HG03565 (cell line): Measurements from ENCODE around the gene ANKRD44.

Source experiments
- ATAC-seq: cut with Tn5 transposase; IDR thresholded peaks from one replicate; pipeline ENCODE4 v1.9.1; 2021; ENCODE audit warnings: mild to moderate bottlenecking, moderate library complexity; ENCODE audit not compliant: unreplicated experiment

The ANKRD44 gene

DNA sequence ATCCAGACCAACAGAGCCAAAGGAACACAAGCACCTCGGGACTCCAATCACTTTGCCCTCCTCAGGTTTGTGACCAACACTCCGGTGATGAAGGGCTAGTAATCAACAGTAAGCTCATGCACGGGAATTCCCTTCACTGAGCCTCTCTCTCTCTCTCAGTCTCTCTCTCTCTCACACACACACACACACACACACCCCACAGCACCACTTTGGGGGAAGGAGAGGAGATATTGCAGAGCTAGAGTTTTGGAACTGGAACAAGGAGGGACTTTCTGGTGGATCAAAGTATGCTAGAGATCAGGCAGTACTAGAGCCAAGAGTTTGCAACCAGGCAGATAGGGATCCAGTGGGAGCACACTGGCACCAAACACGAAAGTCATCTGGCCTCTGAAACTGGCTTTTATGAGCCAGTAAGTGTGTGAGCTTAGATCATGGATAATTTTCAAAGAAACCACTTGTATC, 98.7 kb downstream of the ANKRD44 start:
- ATAC-seq: no peak

DNA sequence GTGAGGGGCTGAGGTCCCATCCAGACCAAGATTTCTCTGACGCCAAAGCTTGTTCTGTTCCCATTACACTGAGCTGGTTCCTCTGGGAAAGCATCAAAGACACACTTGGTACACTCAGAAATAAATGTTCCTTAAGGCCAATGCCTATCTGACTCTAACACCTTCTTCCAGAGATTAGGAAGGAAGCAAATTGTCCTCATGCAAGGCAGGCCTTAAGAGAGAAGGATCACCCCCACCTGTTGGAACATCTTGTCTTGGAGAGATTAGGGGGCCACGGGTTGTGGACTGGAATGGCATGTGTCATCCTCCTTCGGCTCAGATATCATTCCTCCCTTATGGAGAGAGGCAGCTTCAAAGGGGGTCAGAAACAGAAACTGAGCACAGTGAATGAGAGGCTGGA, 100.2 kb downstream of the ANKRD44 start:
- ATAC-seq: no peak

GRCh38 chr2:197209742-197210408, 100.7 kb downstream of the ANKRD44 start:
- peak; percentile 26 for ATAC-seq

- ATAC-seq: no peak
Measured at GRCh38 chr2:197209246-197209645, 101.3 kb downstream of the ANKRD44 start.

DNA sequence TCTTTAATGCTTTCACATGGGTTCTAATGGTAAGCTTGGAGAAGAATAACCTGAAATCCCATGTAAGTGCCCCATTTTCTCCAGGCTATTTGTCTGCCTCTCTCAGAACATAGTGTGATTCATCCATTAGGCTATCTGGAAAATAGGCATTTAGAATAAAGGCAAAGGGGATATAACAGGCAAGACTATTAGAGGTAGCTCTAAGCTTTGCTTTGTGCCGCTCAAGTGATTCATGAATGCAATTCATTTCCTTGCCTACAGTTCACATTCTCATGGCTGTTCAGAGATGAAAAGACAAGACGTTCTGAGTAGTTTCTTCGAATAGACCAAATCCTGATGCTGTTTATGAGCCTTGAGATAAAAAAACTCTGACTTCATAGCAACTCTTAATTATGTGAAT, 101.7 kb downstream of the ANKRD44 start:
- ATAC-seq: no peak

DNA sequence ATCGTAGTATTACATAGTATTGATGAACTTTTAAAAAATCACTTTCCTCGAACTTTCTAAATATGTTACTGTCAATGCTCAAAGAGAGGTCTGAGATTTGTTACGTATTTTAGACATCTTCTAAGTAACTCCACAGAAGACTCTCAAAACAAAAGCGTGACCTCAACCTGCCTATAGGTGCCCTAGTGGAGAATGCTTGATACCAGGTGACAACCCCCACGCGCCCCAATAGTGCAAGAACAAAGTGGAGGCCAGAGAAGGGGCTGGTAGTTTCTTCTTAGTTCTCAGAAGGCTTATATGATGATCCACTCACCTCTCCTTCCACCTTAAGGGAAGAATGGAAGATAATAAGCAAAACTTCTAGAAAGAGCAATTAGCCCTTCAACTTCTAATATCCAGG, 102.6 kb downstream of the ANKRD44 start:
- no peak for ATAC-seq

- ATAC-seq: no peak
Measured at GRCh38 chr2:197207598-197207997, 103.0 kb downstream of the ANKRD44 start.

DNA sequence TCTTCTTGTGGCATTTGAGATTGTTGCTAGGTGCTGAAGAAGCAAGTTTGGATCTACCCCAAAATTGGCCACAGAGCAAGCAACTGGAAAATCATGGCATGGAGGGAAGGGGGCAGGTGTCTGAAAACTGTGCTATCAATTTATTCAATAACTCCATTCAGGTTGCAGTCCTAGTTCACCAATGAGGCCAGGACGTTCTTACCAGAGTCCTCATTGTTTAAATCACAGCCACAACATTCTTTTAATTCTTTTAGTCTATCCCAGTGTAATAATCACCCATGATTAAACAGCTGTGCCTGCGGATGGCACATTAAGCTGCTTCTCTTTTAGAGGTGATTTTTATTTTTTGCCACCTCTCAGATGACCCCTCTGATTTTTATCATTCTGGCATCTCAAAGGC, 103.5 kb downstream of the ANKRD44 start:
- ATAC-seq: no peak

DNA sequence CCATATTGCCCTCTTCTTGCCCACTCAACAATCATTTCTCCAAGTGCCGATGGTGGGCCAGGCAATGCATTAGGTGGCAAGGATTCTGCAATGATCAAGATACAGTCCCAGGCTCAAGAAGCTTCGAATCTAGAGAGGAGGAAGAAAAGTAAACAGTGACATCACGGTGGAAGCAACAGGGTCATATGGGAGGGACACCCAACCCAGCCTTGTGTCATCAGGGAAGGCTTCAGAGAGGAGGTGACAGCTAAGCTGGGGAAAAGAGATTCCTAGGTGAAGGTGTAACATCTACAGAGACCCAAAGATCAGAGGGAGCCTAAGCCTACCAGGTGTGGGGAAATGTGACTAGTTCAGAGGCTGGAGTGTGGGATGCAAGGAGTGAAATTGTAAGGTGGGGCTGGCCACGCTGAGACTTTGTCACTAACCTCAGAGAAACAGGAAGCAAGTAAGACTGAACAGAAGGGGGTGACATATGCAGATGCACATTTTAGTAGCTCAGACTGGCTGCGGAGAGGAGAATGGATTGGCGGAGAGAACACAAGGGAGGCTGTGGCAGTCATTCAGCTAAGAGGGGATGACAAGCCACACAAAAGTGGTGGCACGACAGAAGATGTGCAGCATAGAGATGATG, 104.9 kb downstream of the ANKRD44 start:
- peak; percentile 57 for ATAC-seq

- no peak for ATAC-seq
Measured at GRCh38 chr2:197204519-197205250, 105.9 kb downstream of the ANKRD44 start.

DNA sequence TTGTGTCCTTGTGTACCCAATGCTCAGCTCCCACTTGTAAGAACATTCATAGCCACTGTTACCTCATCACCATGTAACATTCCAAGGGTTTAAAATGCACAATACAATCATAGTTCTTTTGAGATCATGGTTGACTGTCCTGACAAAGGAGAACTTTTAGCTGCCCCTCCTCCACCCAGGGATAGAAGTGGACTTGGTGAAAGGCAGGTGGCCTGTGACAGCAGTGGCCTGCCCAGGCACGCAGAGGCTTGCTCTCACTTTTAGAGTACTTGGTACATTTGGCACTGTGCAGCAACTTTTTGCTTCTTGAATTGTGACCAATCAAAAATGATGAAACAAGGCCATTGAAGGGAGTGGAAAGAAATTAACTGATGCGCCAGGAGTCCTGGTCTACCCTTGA, 108.7 kb downstream of the ANKRD44 start:
- ATAC-seq: no peak

GRCh38 chr2:197200762-197201058, 109.9 kb downstream of the ANKRD44 start:
- no peak for ATAC-seq

DNA sequence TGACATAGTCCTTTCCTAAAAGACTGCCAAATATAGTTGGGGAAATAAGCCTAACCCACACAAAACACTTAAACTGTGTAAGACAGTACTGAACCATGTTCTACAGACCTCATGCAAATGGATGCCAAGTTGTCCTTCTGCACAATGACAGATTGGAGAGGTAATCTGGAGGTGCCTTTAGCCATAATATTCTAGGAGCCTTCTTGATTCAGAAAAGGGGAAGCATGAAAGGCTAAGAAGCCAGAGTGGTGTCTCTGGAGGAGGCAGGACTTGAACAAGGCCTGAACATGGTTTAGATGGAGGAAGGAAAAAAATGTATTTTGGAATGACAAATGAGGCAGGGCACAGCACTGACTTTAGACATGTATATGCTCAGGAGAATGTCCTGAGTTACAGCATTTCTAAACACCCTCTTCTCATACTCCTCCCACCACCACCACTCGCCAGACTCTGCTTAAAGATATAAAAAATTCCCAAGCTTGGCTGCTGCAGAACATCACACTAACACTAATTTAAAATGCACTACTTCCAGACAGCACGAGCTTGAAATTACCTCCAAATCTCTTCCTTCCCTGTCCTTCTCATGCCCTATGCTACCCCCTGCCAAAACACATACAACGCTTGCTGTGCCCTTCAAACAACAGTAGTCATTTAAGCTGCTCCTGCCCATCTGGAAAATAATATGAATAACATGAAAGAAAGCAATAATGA, 110.4 kb downstream of the ANKRD44 start:
- no peak for ATAC-seq

GRCh38 chr2:197198890-197199289, 111.7 kb downstream of the ANKRD44 start:
- peak; percentile 97 for ATAC-seq

DNA sequence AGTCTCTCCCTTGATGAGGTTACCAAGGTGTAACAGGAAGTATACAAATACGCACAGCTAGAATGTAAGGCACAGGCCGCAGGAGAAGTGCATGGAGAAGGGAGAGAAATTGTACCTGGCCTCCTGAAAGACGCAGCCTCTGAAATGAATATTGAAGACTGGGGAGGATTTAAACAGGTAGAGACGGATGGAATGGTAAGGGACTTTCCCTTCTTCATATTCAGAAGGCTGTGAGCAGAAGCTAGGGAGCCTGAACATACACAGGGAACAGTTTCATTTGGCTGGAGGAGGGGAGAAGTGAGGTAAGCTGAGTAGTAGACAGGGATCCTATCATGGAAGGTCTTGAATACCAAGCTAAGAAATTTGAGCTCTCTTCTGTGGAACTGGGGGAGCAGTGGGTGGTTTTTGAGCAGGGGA, 112.7 kb downstream of the ANKRD44 start:
- no peak for ATAC-seq

- no peak for ATAC-seq
Measured at GRCh38 chr2:197196541-197197180, 113.9 kb downstream of the ANKRD44 start.

GRCh38 chr2:197195518-197195917, 115.1 kb downstream of the ANKRD44 start:
- no peak for ATAC-seq

- ATAC-seq: peak; percentile 75
Measured at GRCh38 chr2:197191940-197192322, 118.6 kb downstream of the ANKRD44 start.

DNA sequence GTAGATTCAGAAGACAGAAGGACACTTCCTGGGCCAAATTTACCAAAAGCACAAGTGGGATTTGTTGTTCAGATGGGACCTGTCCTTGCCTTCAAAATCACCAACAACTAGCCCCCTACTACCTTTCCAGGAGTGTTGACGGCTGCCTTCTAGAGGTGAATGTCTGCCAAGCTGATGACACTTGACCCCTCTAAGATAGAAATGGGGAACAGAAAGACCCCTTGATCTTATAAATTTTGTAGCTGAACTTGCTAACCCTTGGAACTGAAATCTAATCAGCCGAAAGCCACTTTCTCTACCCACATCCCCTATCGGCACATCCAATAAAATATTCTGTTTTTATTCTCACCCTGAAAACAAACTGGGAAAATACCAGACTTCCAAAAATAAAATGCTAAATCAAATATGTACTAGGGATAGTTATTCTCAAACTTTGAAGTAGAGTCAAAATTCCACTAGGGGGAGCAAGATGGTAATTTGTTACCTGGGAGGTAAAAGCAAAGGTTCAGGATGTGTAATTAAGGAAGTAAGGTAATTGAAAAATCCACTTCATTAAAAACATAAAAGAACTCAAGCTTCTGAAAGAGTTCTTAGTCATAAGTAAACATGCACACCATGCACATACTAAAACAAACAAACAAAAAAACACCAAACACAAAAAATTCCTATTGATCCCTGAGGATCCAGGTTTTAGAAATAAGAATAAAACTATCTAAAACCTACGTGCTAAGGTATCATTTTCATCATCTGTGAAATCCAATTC, 119.2 kb downstream of the ANKRD44 start:
- no peak for ATAC-seq

GRCh38 chr2:197190100-197190432, 120.5 kb downstream of the ANKRD44 start:
- ATAC-seq: no peak
